Muscle of leg (tissue), 11 donors: ENCODE measurements around the gene HLCS. TPM values are rescaled to one million over a fixed set of nuclear protein-coding genes. Genes with fewer than 3 reads are reported as not detected.

Source experiments
- DNase-seq: peaks from one replicate; pipeline ENCODE4 v3.0.0; 2013
- H3K27ac ChIP-seq: one replicate; pipeline ENCODE4 v1.5.1; 2013; ENCODE audit warnings: mild to moderate bottlenecking, low read length, control low read depth
- H3K27me3 ChIP-seq: one replicate; pipeline ENCODE4 v1.6.1; 2013; ENCODE audit warnings: low read length; ENCODE audit not compliant: control insufficient read depth, insufficient read depth
- H3K36me3 ChIP-seq: one replicate; pipeline ENCODE4 v1.6.1; 2013; ENCODE audit warnings: low read length; ENCODE audit not compliant: control insufficient read depth, insufficient read depth
- H3K4me1 ChIP-seq: one replicate; pipeline ENCODE4 v1.6.1; 2013; ENCODE audit warnings: low read length; ENCODE audit not compliant: control insufficient read depth, insufficient read depth
- H3K4me3 ChIP-seq: one replicate; pipeline ENCODE4 v1.5.1; 2013; ENCODE audit warnings: low read length, control low read depth
- H3K9me3 ChIP-seq: replicated peaks from 2 replicates; pipeline ENCODE4 v1.6.1; 2013; ENCODE audit warnings: low read depth, low read length; ENCODE audit not compliant: control insufficient read depth
- WGBS: methylation state at CpG from one replicate; pipeline ENCODE4 v1.1.5; 2013; ENCODE audit warnings: missing lambda C conversion rate; ENCODE audit not compliant: insufficient coverage; 5-methylcytosine and 5-hydroxymethylcytosine counted together
- polyA plus RNA-seq, 8 donors: library from polyadenylated mRNA; unstranded; fragments of 120-200 nt; gene quantifications; one replicate each; pipeline versions ENCODE4 v1.2.1 to v1.2.3, GENCODE V29; 2013; ENCODE audit warnings: inconsistent platforms in 1 of 8, low replicate concordance in 1 of 8; ENCODE audit not compliant: insufficient read length in 8 of 8, insufficient read depth in 1 of 8
- total RNA-seq: library from RNA; stranded (reverse); fragments of 120-200 nt; gene quantifications from one replicate; pipeline ENCODE4 v1.2.4, GENCODE V29; 2013

HLCS gene
- total and polyA plus RNA-seq, 9 donors, result 8.4 to 13.4 (median 12.9) TPM

- H3K27ac ChIP-seq, result peak overlapping the region; percentile 62
- H3K4me3 ChIP-seq, result no peak overlapping the region
- no peaks in the 10 kb centered on the region for H3K27me3 ChIP-seq
- H3K36me3 ChIP-seq, result peaks cover 3% of the 10 kb centered on the region
- no peak for DNase-seq
- 40% methylated on average over 1 of the region's 4 CpGs for WGBS
- H3K4me1 ChIP-seq, result peaks cover 18% of the 10 kb centered on the region
- H3K9me3 ChIP-seq, result no peaks in the 10 kb centered on the region
Measured at GRCh38 chr21:36968414-36968813, 1.9 kb upstream of the HLCS start.

GRCh38 chr21:36966821-36967768 is 626 bp upstream of the HLCS start:
- Histone ChIP-seq H3K9me3 (no peaks in the 10 kb centered on the region), H3K4me1 (peaks cover 18% of the 10 kb centered on the region), H3K27ac (peak overlapping the region; percentile 92), H3K4me3 (peak overlapping the region; percentile 46), H3K36me3 (peaks cover 3% of the 10 kb centered on the region), H3K27me3 (no peaks in the 10 kb centered on the region)
- 3% methylated on average over 16 of the region's 34 CpGs for whole genome bisulfite sequencing
- DNase-seq, result peak; percentile 32

DNA sequence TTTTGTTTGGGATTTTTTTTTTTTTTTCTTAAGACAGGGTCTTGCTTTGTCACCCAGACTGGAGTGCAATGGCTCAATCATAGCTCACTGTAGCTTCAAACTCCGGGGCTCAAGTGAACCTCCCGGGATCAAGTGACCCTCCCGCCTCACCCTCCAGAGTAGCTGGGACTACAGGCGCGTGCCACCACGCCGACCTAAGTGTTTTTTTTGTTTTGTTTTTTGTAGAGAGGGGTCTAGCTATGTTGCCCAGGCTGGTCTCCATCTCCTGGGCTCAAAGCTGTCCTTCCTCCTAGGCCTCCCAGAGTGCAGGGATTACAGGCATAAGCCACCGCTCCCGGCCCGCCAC is 776 bp downstream of the HLCS start:
- Histone ChIP-seq H3K9me3 (no peaks in the 10 kb centered on the region), H3K27me3 (no peaks in the 10 kb centered on the region), H3K27ac (peak overlapping the region; percentile 72), H3K4me1 (peaks cover 18% of the 10 kb centered on the region), H3K4me3 (peak overlapping the region; percentile 61), H3K36me3 (peaks cover 7% of the 10 kb centered on the region)
- WGBS, result 60% methylated on average over 1 of the region's 10 CpGs
- no peak for DNase-seq

GRCh38 chr21:36964827-36965719 is 1.4 kb downstream of the HLCS start:
- peaks cover 18% of the 10 kb centered on the region for H3K4me1 ChIP-seq
- H3K36me3 ChIP-seq, result peaks cover 10% of the 10 kb centered on the region
- H3K4me3 ChIP-seq, result no peak overlapping the region
- WGBS, result 76% methylated on average over 6 of the region's 8 CpGs
- no peak for DNase-seq
- H3K27me3 ChIP-seq, result no peaks in the 10 kb centered on the region
- peak overlapping the region; percentile 72 for H3K27ac ChIP-seq
- no peaks in the 10 kb centered on the region for H3K9me3 ChIP-seq

DNA sequence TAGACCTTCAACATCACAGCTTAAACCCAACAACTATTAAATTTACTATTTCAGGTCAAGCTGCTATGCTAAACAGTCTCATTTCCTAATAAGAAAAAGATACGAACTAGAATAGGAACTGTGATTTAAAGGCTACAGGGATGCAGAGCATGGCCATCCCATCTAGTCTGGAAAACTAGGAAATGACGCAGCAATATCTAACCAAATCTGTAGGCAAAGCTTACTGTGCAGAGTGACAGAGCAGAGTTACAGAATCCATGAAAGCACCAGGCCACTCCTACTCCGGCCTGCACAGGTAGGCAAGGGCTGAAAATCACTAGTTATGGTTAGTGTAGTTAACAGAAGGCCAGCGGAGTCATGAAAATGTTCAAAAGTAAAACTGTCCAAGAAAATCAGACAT is 2.1 kb downstream of the HLCS start:
- 70% methylated on average over 3 of the region's 4 CpGs for WGBS
- Histone ChIP-seq H3K27me3 (no peaks in the 10 kb centered on the region), H3K36me3 (peaks cover 9% of the 10 kb centered on the region)

DNA sequence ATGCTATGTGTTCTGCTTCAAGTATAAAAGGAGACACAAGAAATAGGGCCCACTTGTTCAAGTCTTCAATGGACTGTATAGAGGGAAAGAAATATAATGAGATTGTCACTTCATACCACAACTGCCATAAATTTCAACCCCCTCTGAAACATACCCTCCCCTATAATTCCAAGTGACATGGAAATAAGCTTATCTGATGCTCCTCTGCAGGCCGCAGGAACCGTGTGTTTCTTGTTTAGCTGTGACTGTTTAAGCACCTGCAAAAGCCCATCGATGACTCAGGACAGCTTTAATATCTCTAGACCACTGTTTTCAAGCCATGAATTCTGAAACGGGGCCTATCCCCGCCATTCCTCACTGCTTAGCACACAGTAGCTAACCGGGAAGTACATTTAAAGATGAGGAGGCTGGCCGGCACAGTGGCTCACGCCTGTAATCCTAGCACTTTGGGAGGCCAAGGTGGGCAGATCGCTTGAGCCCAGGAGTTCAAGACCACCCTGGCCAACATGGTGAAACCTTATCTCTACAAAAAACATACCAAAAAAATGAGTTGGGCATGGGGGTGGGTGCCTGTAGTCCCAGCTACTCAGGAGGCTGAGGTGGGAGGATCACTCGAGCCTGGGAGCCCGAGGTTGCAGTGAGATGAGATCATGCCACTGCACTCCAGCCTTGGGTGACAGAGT is 4.2 kb downstream of the HLCS start:
- H3K9me3 ChIP-seq, result no peaks in the 10 kb centered on the region
- H3K27ac ChIP-seq, result no peak overlapping the region
- H3K36me3 ChIP-seq, result peaks cover 16% of the 10 kb centered on the region
- no peak for DNase-seq
- H3K27me3 ChIP-seq, result no peaks in the 10 kb centered on the region
- peaks cover 11% of the 10 kb centered on the region for H3K4me1 ChIP-seq
- no peak overlapping the region for H3K4me3 ChIP-seq
- WGBS, result 63% methylated on average over 7 of the region's 11 CpGs

More for the DNA sequence above, 2.1 kb downstream of the HLCS start:
- Histone ChIP-seq H3K4me3 (no peak overlapping the region), H3K27ac (no peak overlapping the region), H3K4me1 (peaks cover 18% of the 10 kb centered on the region), H3K9me3 (no peaks in the 10 kb centered on the region)
- no peak for DNase-seq

DNA sequence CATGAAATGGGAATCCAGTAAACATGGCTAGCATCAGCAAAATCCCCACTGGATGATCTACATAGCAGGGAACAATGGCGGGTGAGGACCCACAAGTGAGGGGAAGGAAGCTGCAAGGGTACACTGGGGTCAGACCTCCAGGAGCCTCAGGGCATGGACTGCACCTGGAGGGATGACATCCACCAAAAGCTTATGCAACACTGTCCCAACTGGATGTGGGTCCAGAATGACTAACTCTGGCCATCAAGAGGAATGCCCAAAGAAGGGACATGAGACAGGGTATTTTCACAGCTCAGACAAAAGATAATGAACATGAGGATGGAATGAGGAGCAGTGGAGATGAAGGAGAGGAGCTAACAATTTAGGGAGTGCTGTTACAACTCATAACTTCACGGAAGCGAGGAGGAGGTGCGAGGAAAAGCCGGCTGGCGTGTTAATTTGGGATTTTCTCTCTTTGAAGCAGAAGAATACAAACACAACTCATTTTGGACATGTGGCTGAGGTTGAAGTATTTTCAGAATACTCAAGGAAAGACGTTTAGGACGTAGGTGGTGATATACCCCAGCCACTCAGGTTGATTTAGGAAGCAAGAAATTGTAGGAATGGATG is 5.7 kb downstream of the HLCS start:
- Histone ChIP-seq H3K27me3 (no peaks in the 10 kb centered on the region), H3K4me3 (no peak overlapping the region), H3K27ac (no peak overlapping the region), H3K4me1 (peaks cover 4% of the 10 kb centered on the region), H3K36me3 (peaks cover 16% of the 10 kb centered on the region), H3K9me3 (no peaks in the 10 kb centered on the region)
- WGBS, result 67% methylated on average over 1 of the region's 8 CpGs
- no peak for DNase-seq

DNA sequence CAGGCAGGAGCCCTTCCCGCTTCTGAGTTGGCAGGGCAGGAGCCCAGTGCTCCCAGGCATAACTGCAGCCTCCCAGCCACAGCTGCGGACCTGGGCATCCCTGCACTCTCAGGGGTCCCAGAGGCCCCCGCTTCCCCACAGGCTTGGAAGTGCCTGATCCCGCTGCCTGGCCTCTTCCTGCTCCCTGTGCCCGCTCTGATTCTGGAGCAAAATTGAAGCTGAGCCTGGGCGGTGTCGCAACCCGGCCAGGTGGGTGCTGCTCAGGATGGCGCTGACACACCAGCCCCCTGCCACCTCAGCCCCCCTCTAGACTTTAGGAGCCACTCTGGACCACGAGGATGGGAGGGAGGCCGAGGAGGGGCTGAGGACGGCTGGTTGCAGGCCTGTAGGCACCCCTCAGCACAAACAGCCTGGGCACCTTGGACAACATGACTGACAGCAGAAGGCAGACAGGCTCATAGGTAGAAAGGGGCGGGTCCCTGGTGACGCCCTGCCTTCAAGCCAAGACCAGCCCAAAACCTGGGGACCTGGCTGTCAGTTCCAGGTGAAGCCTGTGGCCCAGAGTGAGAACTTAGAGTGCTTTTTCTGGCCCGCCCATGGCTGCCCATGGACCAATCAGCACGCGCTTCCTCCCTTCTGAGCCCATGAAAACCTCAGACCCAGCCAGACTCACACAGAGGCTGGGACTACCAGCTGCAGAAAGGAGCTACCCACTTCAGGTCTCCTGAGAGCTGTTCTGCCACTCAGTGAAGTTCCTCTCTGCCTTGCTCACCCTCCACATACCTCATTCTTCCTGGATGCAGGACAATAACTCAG is 7.2 kb downstream of the HLCS start:
- H3K9me3 ChIP-seq, result no peaks in the 10 kb centered on the region
- peaks cover 16% of the 10 kb centered on the region for H3K36me3 ChIP-seq
- H3K4me1 ChIP-seq, result no peaks in the 10 kb centered on the region
- no peak for DNase-seq
- 92% methylated on average over 15 of the region's 17 CpGs for WGBS
- H3K27ac ChIP-seq, result no peak overlapping the region
- H3K4me3 ChIP-seq, result no peak overlapping the region
- no peaks in the 10 kb centered on the region for H3K27me3 ChIP-seq

- WGBS, result no CpG with 5 or more reads among the region's 4 CpGs
- no peak overlapping the region for H3K27ac ChIP-seq
- DNase-seq, result no peak
- no peaks in the 10 kb centered on the region for H3K27me3 ChIP-seq
- H3K4me3 ChIP-seq, result no peak overlapping the region
- H3K4me1 ChIP-seq, result no peaks in the 10 kb centered on the region
- no peaks in the 10 kb centered on the region for H3K9me3 ChIP-seq
- H3K36me3 ChIP-seq, result peaks cover 12% of the 10 kb centered on the region
Measured at GRCh38 chr21:36955783-36956182, 10.7 kb downstream of the HLCS start.
